IgD-negative memory B cell (primary cell): ENCODE data around the gene SPACA9. TPM values are rescaled to one million over a fixed set of nuclear protein-coding genes. Genes with fewer than 3 reads are reported as not detected.

ENCODE experiments used
- H3K27ac Mint-ChIP-seq, 3 donors: one replicate each; pipeline ENCODE4 v1.8.0; 2020 to 2022; ENCODE audit warnings: mild to moderate bottlenecking in 3 of 3, mixed read lengths in 3 of 3, moderate library complexity in 1 of 3
- H3K27me3 Mint-ChIP-seq: one replicate; pipeline ENCODE4 v1.8.0; 2021; ENCODE audit warnings: mixed read lengths
- H3K36me3 Mint-ChIP-seq: one replicate; pipeline ENCODE4 v1.8.0; 2020; ENCODE audit warnings: mild to moderate bottlenecking, mixed read lengths
- H3K4me1 Mint-ChIP-seq, 3 donors: one replicate each; pipeline ENCODE4 v1.8.0; 2020 to 2022; ENCODE audit warnings: mixed read lengths in 3 of 3, mild to moderate bottlenecking in 1 of 3
- H3K4me3 Mint-ChIP-seq, 4 donors: one replicate each; pipeline ENCODE4 v1.8.0; 2020 to 2022; ENCODE audit warnings: mild to moderate bottlenecking in 4 of 4, mixed read lengths in 4 of 4, moderate library complexity in 3 of 4
- H3K9me3 Mint-ChIP-seq, 3 donors: one replicate each; pipeline ENCODE4 v1.8.0; 2020 to 2021; ENCODE audit warnings: mixed read lengths in 3 of 3, mild to moderate bottlenecking in 1 of 3
- polyA plus RNA-seq: library from polyadenylated mRNA; unstranded; fragments of 300-500 nt; fragmentation: Illumina TruSeq; gene quantifications from one replicate; pipeline ENCODE4 v1.2.3, GENCODE V29; 2021

Gene SPACA9
- polyA plus RNA-seq, 1 donor from 2014 or later = 4.6 TPM

DNA sequence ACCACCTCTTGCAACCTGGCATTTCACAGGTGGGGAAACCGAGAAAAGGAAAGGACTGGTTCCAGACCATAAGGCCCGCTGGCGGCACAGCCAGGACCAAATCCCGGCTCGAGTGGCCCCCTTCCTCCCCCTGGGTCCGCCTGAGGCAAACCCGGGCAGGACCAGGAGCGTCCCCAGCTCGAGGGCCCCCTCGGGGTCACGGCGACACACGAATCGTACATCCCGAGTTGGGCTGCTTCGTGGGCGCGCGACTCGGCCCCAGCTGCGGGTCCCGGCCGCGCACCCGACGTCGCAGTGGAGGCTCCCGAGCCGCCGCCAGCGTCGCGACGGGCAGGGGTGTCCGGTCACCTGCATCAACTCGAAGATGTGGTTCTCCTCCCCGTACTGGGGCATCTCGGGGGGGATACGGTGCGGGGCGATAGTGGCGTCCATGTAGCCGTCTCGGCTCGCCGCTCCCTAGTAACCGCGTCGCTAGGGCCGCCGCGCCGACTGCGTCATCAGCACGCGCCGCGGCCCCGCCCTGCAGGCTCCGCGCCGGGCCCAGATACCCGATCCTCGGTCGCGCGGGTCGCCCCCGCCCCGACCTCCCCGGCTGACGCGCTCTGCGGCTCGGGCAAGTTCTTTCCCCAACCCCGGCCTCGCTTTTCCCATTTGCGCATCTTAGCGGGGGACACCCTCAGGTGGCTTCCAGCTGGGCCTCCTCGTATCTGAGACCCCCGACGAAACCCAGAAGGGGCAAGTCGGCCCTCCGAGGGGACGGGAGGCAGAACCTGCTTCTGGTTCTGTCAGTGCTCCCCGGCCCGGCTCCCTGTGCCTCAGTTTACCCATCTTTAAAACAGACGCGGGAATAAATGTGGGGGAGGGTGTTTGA, 639 bp upstream of the SPACA9 start, which contains the start of gene AK8:
TSS of gene AK8 (minus strand) at position 461 of the 871 bp plus-strand sequence. CDS start at position 432, 29 bp downstream.
- H3K27me3 Mint-ChIP-seq = peaks cover 2% of the 10 kb centered on the region
- no peaks in the 10 kb centered on the region for H3K36me3 Mint-ChIP-seq

DNA sequence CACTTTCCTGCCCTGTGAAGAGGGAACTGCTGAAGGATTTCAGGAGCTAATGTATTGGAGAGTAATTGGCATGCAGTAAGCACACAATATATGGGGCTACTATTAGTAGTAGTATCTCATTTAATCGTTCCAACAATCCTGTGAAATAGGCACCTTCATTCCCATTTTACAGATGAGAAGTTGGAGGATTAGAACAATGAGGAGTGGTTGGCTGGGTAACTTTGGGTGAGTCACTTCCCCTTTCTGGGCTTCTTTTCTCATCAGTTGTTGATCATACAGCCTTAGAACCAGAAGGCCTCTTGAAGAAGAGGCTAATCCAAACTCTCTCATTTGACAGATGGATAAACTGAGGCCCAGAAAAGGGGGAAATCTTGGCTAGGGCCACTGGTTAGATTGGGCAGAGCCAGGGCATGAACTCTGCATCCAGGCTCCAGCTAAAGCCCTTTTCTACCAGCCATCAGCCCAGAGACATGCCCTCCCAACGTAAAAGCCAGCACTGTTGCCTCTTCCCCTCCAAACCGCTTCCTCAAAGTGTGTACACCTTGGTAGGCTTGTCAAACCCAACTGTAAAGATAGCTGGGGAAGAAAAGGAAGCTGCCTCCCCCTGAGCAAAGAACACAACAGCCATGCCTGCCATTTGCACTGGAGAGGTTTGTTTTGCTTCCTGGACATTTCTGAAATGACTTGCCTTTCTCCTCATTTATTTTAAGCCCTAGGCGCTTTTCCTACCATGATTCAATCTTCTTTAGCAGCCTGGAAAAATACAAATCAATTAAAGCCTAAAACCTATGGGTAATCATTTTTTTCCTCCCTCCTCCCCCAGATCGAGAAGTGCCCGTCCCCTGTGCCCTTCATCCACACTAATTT, 992 bp downstream of the SPACA9 start:
- H3K27ac Mint-ChIP-seq = peak overlapping the region; percentile 84 to 98 (median 88)
- no peaks in the 10 kb centered on the region for H3K9me3 Mint-ChIP-seq
- H3K4me3 Mint-ChIP-seq = peak overlapping the region; percentile 81 to 97 (median 91)
- H3K4me1 Mint-ChIP-seq = peaks cover 8 to 14% (median 10%) of the 10 kb centered on the region in 3 donors
- H3K36me3 Mint-ChIP-seq = no peaks in the 10 kb centered on the region
- peaks cover 2% of the 10 kb centered on the region for H3K27me3 Mint-ChIP-seq

More for the DNA sequence above, 639 bp upstream of the SPACA9 start, which contains the start of gene AK8:
- Mint-ChIP-seq H3K4me3 (peak within 1 kb of the TSS; percentile 81 to 97 (median 91)), H3K4me1 (peaks cover 9 to 14% (median 14%) of the 10 kb centered on the region in 3 donors), H3K27ac (peak within 1 kb of the TSS; percentile 88 to 98 (median 88)), H3K9me3 (no peaks in the 10 kb centered on the region)

DNA sequence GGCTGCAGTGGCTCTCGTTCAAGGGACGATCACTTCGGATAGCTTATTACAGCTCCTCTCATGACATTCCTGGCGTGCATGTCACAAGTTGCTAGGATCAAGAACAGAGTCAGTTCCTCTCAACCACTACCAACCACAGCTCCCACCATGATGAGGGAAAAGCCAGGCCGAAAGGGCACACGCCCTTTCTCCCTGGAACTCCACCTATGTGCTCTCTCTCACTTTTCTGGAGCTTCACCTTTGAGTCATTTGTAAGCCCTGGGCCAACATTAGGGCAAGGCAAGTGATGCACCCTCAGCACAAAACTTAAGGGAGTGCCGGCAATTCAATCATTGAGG, 1.6 kb downstream of the SPACA9 start:
- peak overlapping the region in 2 of 3 donors; percentile 88 to 98 for H3K27ac Mint-ChIP-seq

DNA sequence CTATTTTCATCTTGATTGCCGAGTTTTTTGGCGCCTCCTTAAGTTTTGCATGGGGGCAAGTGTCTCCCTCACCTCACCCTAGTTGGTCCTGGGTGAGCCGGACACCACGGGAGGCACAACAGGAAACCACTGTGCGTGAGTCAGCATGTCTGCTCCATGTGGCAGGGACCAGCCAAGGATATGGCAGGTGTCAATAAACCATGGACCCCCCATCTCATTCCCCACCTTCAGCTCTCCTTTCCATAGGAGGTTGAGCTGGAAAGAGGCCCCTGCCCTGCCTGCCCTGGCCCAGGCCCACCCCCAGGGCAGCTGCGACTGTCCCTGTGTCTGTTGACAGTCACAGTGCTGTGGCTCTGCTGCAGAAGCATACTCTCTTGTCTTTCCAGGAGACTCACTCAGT, 3.1 kb downstream of the SPACA9 start:
- peak overlapping the region in 2 of 3 donors; percentile 32 to 53 for H3K27ac Mint-ChIP-seq
- no peaks in the 10 kb centered on the region for H3K36me3 Mint-ChIP-seq
- H3K9me3 Mint-ChIP-seq = no peaks in the 10 kb centered on the region
- H3K4me3 Mint-ChIP-seq = peak overlapping the region in 1 of 4 donors; percentile 43
- H3K27me3 Mint-ChIP-seq = no peaks in the 10 kb centered on the region
- peaks cover 9 to 19% (median 14%) of the 10 kb centered on the region in 3 donors for H3K4me1 Mint-ChIP-seq

More for the DNA sequence above, 1.6 kb downstream of the SPACA9 start:
- peaks cover 7 to 14% (median 10%) of the 10 kb centered on the region in 3 donors for H3K4me1 Mint-ChIP-seq
- peaks cover 2% of the 10 kb centered on the region for H3K27me3 Mint-ChIP-seq
- no peaks in the 10 kb centered on the region for H3K9me3 Mint-ChIP-seq
- no peaks in the 10 kb centered on the region for H3K36me3 Mint-ChIP-seq
- H3K4me3 Mint-ChIP-seq = peak overlapping the region in 1 of 4 donors; percentile 97

DNA sequence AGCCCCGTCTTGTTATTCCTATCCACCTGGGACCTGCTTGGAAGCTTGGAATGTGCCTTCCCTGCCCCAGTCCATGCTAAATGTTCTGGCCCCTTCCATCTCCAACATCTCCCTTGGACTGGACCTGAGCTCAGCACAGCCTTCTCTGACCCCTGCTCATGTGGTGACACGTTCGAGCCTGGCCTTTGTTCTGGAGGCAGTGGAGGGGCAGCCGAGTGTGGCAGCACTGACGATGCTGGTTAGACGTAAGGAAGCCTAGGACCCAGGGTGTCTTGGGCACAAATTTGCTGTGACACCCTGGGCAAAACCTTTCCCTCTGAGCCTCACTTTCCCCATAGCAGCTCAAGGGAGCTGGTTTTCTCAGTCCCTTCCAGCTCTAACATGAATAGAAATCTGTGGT, 3.9 kb downstream of the SPACA9 start:
- Mint-ChIP-seq H3K4me1 (peaks cover 11 to 19% (median 14%) of the 10 kb centered on the region in 3 donors), H3K4me3 (no peak overlapping the region), H3K27me3 (no peaks in the 10 kb centered on the region), H3K27ac (peak overlapping the region in 2 of 3 donors; percentile 13 to 32), H3K36me3 (no peaks in the 10 kb centered on the region), H3K9me3 (no peaks in the 10 kb centered on the region)

DNA sequence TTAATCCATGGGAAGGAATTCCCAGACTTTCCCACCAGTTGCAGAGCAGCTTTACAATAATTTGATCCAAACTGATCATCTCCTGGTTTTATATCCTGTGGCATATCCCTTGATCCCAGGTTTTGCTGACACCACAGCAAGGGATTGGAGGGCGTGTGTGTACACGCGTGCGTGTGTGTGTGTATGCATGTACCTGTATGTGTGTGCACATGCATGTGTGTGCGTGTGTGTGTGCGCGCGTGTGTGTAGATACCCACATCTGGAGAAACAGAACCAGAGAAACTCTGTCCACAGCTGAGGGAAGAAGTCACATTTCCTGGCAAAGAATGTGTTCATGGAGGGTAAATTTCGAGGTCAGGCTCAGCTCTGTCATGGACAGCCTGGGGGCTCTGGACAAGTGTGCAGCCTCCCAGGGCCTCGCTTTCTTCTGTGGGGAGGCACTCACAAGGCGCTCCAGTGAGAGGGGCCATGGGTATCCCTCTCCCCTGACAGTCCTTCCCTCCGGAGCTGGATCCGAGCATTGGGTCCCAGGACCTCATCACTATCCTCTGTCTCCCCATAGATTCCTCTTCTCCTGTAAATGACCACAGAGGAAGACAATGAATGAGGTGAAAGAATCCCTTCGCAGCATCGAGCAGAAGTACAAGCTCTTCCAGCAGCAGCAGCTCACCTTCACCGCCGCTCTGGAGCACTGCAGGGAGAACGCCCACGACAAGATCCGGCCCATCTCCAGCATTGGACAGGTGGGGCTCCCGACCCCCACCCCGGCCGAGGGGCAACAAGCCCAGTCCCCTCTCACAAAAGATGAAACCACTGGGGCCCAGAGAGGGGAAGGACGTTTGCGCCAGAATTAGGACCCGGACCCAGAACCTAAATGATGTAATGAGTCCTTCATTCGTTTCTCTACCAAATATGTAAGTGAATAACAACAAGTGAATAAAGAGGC, 4.9 kb downstream of the SPACA9 start:
- peak overlapping the region in 2 of 4 donors; percentile 23 to 55 for H3K4me3 Mint-ChIP-seq
- no peak overlapping the region for H3K27ac Mint-ChIP-seq
- no peaks in the 10 kb centered on the region for H3K27me3 Mint-ChIP-seq
- H3K9me3 Mint-ChIP-seq = no peaks in the 10 kb centered on the region
- H3K36me3 Mint-ChIP-seq = peaks cover under 1% of the 10 kb centered on the region
- H3K4me1 Mint-ChIP-seq = peaks cover 15 to 25% (median 21%) of the 10 kb centered on the region in 3 donors

DNA sequence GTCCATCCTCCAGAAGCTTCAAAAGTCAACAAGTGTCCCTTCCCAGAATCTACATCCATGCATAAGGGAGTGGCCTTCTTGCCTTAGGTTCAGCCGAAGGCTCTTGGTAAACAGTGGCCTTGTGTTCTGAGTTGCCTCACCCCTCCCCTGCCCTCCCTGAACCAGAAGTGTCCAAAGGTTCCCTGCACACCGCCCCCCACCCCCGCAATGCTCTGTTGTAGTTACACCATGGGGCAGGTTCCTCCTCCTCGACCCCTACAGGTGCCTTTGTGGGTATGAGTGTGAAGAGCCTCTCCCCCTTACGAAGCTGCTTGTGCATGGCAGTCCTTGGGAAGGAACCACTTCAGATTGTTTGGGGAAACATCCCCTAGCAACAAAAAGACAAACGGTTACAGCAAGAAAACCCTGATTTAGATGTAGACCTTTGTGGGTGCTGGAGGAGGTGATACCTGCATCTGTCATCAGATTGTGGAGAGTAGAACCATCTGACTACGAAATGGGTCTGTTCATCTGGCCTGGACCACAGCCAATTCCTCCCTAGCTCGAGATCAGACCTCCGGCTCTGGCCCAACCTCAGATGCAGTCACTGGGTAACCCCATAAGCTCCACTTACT, 7.1 kb downstream of the SPACA9 start:
- peak overlapping the region in 1 of 3 donors; percentile 80 for H3K27ac Mint-ChIP-seq
- peaks cover 16 to 20% (median 20%) of the 10 kb centered on the region in 3 donors for H3K4me1 Mint-ChIP-seq
- peaks cover 2% of the 10 kb centered on the region for H3K36me3 Mint-ChIP-seq
- H3K27me3 Mint-ChIP-seq = no peaks in the 10 kb centered on the region
- peak overlapping the region in 2 of 4 donors; percentile 4 to 84 for H3K4me3 Mint-ChIP-seq
- no peaks in the 10 kb centered on the region for H3K9me3 Mint-ChIP-seq

DNA sequence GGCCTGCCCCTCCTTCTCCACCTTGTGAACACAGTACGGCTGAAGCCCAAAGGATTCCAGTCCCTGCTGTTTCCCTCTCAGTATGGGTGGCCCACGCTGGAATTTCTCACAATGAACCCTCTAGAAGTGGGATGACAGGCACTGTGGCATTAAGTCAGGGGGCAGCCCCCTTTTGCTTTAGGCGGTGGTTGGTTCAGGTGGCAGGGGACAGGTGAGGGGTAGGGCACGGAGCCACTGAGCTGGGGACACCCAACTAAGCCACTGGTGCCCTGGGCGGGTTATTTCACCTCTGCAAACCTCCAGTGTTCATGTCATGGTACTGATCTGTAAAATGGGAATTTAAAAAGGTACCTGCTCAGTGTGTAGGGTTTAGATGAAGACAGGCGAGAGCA, 7.6 kb downstream of the SPACA9 start:
- Mint-ChIP-seq H3K4me3 (peak overlapping the region in 2 of 4 donors; percentile 4 to 23), H3K9me3 (no peaks in the 10 kb centered on the region), H3K27ac (peak overlapping the region in 1 of 3 donors; percentile 80), H3K36me3 (peaks cover 2% of the 10 kb centered on the region), H3K27me3 (no peaks in the 10 kb centered on the region), H3K4me1 (peaks cover 16 to 20% (median 20%) of the 10 kb centered on the region in 3 donors)

DNA sequence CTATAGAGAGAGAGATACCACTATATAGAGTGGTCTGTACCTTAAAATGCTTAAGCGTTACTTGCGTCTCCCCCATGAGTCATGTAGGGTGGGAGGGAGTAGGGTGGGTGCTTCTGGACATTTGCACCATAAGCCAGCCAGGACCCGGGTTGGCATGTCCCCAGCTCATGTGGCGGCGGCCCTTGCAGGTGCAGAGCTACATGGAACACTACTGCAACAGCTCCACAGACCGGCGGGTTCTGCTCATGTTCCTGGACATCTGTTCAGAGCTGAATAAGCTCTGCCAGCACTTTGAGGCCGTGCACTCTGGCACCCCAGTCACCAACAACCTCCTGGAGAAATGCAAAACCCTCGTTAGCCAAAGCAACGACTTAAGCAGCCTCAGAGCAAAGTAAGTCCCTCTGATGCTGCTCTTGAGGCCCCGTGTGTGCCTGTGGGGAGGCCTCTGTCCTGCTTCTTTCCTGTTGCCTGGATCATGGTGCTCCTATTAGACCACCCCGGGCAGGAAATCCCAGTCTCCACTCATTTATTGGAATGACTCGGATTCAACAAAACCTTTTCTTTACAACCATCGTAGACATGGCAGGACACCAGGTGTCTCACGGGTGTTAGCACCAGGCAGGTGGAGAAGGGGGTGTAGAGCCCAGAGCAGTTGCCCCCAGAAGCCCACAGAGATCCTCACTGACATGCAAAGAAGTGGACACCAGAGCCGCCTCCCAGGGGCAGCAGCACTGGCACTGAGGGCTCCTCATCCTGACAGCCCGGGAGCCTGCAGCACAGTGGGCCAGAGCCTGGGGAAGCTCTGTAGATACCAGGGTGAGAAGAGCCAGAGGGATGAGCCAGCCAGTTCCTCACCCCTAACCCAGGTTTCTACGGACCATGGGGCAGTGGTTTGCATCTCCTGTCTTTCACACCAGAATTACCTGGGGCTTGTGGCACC, 8.8 kb downstream of the SPACA9 start:
- no peaks in the 10 kb centered on the region for H3K27me3 Mint-ChIP-seq
- peak overlapping the region in 2 of 4 donors; percentile 39 to 92 for H3K4me3 Mint-ChIP-seq
- no peaks in the 10 kb centered on the region for H3K9me3 Mint-ChIP-seq
- H3K27ac Mint-ChIP-seq = peak overlapping the region in 2 of 3 donors; percentile 53 to 95
- peaks cover 2% of the 10 kb centered on the region for H3K36me3 Mint-ChIP-seq
- peaks cover 16 to 20% (median 20%) of the 10 kb centered on the region in 3 donors for H3K4me1 Mint-ChIP-seq

DNA sequence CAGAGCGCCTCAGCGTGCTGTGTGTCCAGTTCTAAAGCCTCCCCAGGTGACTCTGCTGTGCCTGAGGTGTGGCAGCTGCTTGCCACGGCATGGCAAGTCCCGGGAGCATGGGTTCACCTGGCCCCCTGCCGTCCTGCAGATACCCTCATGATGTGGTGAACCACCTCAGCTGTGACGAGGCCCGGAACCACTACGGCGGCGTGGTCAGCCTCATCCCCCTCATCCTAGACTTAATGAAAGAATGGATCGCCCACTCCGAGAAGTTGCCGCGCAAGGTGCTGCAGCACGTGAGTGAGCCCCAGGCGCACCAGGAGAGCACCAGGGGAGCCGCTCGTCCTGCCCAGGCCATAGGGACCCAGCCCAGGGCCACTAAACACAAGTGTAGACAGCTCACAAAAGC, 9.5 kb downstream of the SPACA9 start:
- H3K4me3 Mint-ChIP-seq = peak overlapping the region; percentile 75 to 92 (median 90)

DNA sequence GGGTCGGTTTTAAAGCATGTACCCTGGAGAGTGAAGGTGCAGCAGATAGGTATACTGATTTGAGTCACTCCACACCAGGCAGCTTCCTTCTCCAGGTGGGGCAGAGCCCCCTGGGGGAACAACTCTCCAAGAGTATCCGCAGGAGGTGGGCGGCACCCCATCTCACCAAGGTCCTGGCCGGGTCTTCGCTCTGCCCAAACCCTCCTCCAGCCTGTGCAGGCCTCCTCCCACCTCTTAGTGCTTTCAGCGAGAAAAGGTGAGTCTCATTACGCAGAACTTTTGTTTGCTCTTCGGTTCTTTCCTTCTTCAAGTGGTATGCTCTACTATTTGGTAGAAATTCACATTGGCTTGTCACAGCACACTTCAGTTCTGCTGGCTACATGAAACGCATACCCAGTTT, 13.7 kb downstream of the SPACA9 start:
- Mint-ChIP-seq H3K9me3 (no peaks in the 10 kb centered on the region), H3K4me1 (peaks cover 15 to 22% (median 17%) of the 10 kb centered on the region in 3 donors), H3K4me3 (no peak overlapping the region), H3K36me3 (peaks cover 2% of the 10 kb centered on the region), H3K27ac (peak overlapping the region in 2 of 3 donors; percentile 34 to 67), H3K27me3 (no peaks in the 10 kb centered on the region)

More for the DNA sequence above, 9.5 kb downstream of the SPACA9 start:
- Mint-ChIP-seq H3K4me1 (peaks cover 16 to 22% (median 20%) of the 10 kb centered on the region in 3 donors), H3K27ac (peak overlapping the region; percentile 95 to 96 (median 96)), H3K27me3 (no peaks in the 10 kb centered on the region), H3K9me3 (no peaks in the 10 kb centered on the region), H3K36me3 (peaks cover 2% of the 10 kb centered on the region)

DNA sequence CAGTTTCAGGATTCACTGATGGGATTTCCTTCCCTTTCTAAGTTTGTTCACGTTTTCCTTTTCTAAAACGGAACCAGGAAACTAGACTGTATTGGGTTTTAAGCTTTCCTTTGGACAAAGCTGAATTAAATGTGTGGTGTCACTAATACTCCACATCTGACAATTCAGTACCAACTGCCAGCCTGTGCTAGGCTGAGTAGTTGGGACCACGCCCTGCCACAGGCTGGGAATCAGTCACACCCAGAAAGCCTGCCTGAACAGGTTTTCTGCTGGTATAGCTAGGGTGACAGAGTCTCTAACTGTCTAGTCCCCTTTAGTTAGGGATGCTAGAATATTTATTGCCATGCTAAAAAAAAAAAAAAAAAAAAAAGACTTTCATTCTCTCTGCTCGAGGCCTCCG, 15.6 kb downstream of the SPACA9 start:
- no peak overlapping the region for H3K4me3 Mint-ChIP-seq
- H3K36me3 Mint-ChIP-seq = no peaks in the 10 kb centered on the region
- peaks cover 4 to 10% (median 5%) of the 10 kb centered on the region in 3 donors for H3K4me1 Mint-ChIP-seq
- H3K27me3 Mint-ChIP-seq = no peaks in the 10 kb centered on the region
- H3K9me3 Mint-ChIP-seq = no peaks in the 10 kb centered on the region
- peak overlapping the region in 1 of 3 donors; percentile 80 for H3K27ac Mint-ChIP-seq
